Neural cell (in vitro differentiated cells): Measurements from ENCODE around the gene RS1.

Experiments used
- EP300 ChIP-seq: fragments of 450-650 bp; conservative IDR thresholded peaks from 2 replicates; pipeline ENCODE4 v1.6.1; 2014; ENCODE audit warnings: antibody characterized with exemption, mild to moderate bottlenecking, moderate library complexity; ENCODE audit not compliant: poor library complexity, severe bottlenecking
- EZH2 ChIP-seq: fragments of 200-600, 300-800 bp; shearing (Covaris generic), sonication (generic); IDR thresholded peaks from 2 replicates; pipeline ENCODE4 v1.6.1; 2014; ENCODE audit warnings: antibody characterized with exemption, low read length, borderline replicate concordance, mild to moderate bottlenecking; ENCODE audit not compliant: insufficient read depth, poor library complexity, severe bottlenecking
- MXI1 ChIP-seq: fragments of 450-650 bp; conservative IDR thresholded peaks from 2 replicates; pipeline ENCODE4 v1.6.1; 2014; ENCODE audit warnings: antibody characterized with exemption, mild to moderate bottlenecking; ENCODE audit not compliant: poor library complexity, severe bottlenecking
- POLR2AphosphoS5 ChIP-seq: IDR thresholded peaks from 2 replicates; pipeline ENCODE4 v1.6.1; 2012
- TF ChIP-seq, protein P1 (sequence below): fragments of 450-650 bp; IDR thresholded peaks from 2 replicates; pipeline ENCODE4 v1.5.1; 2014; ENCODE audit warnings: antibody characterized with exemption, mild to moderate bottlenecking, moderate library complexity; ENCODE audit not compliant: poor library complexity, severe bottlenecking
- TF ChIP-seq, protein P2 (sequence below): IDR thresholded peaks from 2 replicates; pipeline ENCODE4 v1.6.1; 2012; ENCODE audit warnings: borderline replicate concordance

GRCh38 chrX:18596096-18596495 lies 75.8 kb downstream of the RS1 start:
- TF ChIP-seq MXI1 (no peak), EZH2 (no peak), EP300 (peak; percentile 25), POLR2AphosphoS5 (no peak)
- TF ChIP-seq, protein P1, sequence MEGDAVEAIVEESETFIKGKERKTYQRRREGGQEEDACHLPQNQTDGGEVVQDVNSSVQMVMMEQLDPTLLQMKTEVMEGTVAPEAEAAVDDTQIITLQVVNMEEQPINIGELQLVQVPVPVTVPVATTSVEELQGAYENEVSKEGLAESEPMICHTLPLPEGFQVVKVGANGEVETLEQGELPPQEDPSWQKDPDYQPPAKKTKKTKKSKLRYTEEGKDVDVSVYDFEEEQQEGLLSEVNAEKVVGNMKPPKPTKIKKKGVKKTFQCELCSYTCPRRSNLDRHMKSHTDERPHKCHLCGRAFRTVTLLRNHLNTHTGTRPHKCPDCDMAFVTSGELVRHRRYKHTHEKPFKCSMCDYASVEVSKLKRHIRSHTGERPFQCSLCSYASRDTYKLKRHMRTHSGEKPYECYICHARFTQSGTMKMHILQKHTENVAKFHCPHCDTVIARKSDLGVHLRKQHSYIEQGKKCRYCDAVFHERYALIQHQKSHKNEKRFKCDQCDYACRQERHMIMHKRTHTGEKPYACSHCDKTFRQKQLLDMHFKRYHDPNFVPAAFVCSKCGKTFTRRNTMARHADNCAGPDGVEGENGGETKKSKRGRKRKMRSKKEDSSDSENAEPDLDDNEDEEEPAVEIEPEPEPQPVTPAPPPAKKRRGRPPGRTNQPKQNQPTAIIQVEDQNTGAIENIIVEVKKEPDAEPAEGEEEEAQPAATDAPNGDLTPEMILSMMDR: no peak
- TF ChIP-seq, protein P2, sequence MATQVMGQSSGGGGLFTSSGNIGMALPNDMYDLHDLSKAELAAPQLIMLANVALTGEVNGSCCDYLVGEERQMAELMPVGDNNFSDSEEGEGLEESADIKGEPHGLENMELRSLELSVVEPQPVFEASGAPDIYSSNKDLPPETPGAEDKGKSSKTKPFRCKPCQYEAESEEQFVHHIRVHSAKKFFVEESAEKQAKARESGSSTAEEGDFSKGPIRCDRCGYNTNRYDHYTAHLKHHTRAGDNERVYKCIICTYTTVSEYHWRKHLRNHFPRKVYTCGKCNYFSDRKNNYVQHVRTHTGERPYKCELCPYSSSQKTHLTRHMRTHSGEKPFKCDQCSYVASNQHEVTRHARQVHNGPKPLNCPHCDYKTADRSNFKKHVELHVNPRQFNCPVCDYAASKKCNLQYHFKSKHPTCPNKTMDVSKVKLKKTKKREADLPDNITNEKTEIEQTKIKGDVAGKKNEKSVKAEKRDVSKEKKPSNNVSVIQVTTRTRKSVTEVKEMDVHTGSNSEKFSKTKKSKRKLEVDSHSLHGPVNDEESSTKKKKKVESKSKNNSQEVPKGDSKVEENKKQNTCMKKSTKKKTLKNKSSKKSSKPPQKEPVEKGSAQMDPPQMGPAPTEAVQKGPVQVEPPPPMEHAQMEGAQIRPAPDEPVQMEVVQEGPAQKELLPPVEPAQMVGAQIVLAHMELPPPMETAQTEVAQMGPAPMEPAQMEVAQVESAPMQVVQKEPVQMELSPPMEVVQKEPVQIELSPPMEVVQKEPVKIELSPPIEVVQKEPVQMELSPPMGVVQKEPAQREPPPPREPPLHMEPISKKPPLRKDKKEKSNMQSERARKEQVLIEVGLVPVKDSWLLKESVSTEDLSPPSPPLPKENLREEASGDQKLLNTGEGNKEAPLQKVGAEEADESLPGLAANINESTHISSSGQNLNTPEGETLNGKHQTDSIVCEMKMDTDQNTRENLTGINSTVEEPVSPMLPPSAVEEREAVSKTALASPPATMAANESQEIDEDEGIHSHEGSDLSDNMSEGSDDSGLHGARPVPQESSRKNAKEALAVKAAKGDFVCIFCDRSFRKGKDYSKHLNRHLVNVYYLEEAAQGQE: no peak
